ENCODE data around the gene KANTR. TPM values are rescaled to one million over a fixed set of nuclear protein-coding genes. Genes with fewer than 3 reads are reported as not detected.

Gene KANTR
- total RNA-seq, 1 experiment from 2014 or later: 25.3 TPM

GRCh38 chrX:53115550-53115874, 21.6 kb downstream of the KANTR start:
- no peak overlapping the region for H3K4me3 ChIP-seq
- CTCF ChIA-PET: no interaction called here
- BruUV-seq (replicated peaks): no TSS peak
- no peak overlapping the region for H3K27ac ChIP-seq
- no peak for TF ChIP-seq EZH2 (IDR thresholded peaks at IDR 0.05; ENCODE audit: low read depth)
- TF ChIP-seq, protein P1, sequence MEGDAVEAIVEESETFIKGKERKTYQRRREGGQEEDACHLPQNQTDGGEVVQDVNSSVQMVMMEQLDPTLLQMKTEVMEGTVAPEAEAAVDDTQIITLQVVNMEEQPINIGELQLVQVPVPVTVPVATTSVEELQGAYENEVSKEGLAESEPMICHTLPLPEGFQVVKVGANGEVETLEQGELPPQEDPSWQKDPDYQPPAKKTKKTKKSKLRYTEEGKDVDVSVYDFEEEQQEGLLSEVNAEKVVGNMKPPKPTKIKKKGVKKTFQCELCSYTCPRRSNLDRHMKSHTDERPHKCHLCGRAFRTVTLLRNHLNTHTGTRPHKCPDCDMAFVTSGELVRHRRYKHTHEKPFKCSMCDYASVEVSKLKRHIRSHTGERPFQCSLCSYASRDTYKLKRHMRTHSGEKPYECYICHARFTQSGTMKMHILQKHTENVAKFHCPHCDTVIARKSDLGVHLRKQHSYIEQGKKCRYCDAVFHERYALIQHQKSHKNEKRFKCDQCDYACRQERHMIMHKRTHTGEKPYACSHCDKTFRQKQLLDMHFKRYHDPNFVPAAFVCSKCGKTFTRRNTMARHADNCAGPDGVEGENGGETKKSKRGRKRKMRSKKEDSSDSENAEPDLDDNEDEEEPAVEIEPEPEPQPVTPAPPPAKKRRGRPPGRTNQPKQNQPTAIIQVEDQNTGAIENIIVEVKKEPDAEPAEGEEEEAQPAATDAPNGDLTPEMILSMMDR (conservative IDR thresholded peaks at IDR 0.05): no peak
- H3K36me3 ChIP-seq (ENCODE audit: low read depth): no peaks in the 10 kb centered on the region
- H2AFZ ChIP-seq: no peak overlapping the region
- intact Hi-C loops (cut with micrococcal nuclease; ENCODE audit: unreplicated experiment): no loop called here
- no peaks in the 10 kb centered on the region for H4K20me1 ChIP-seq (ENCODE audit: insufficient read depth)
- no peaks in the 10 kb centered on the region for H3K27me3 ChIP-seq (ENCODE audit: insufficient read depth, low read depth)
- no peaks in the 10 kb centered on the region for H3K9me3 ChIP-seq (ENCODE audit: insufficient read depth, low read depth)
- no peaks in the 10 kb centered on the region for H3K4me1 ChIP-seq (replicated peaks; ENCODE audit: insufficient read depth)
- no peak for DNase-seq
- H3K4me2 ChIP-seq: no peak overlapping the region
- POLR2A ChIA-PET (ENCODE audit: unreplicated experiment): no interaction called here
- H3K79me2 ChIP-seq (ENCODE audit: low read depth): no peaks in the 10 kb centered on the region
- H3F3A ChIP-seq (ENCODE audit: insufficient read depth, low read depth): no peaks in the 10 kb centered on the region
- no peaks in the 10 kb centered on the region for H3K9me2 ChIP-seq (ENCODE audit: insufficient read depth)

- Histone ChIP-seq H3K79me2 (ENCODE audit: low read depth) (no peaks in the 10 kb centered on the region), H3K4me1 (replicated peaks; ENCODE audit: insufficient read depth) (no peaks in the 10 kb centered on the region), H3K27me3 (ENCODE audit: insufficient read depth, low read depth) (no peaks in the 10 kb centered on the region), H3K36me3 (ENCODE audit: low read depth) (no peaks in the 10 kb centered on the region), H3F3A (ENCODE audit: insufficient read depth, low read depth) (no peaks in the 10 kb centered on the region), H2AFZ (no peak overlapping the region), H3K4me3 (no peak overlapping the region), H3K4me2 (no peak overlapping the region), H3K27ac (no peak overlapping the region), H4K20me1 (ENCODE audit: insufficient read depth) (no peaks in the 10 kb centered on the region), H3K9me3 (ENCODE audit: insufficient read depth, low read depth) (no peaks in the 10 kb centered on the region), H3K9me2 (ENCODE audit: insufficient read depth) (no peaks in the 10 kb centered on the region)
- POLR2A ChIA-PET (ENCODE audit: unreplicated experiment): no interaction called here
- DNase-seq: no peak
- CTCF ChIA-PET: no interaction called here
- intact Hi-C loops (cut with micrococcal nuclease; ENCODE audit: unreplicated experiment): no loop called here
- TF ChIP-seq, protein P1 (conservative IDR thresholded peaks at IDR 0.05): no peak
- TF ChIP-seq EZH2 (IDR thresholded peaks at IDR 0.05; ENCODE audit: low read depth): no peak
- no TSS peak for BruUV-seq (replicated peaks)
These were observed 22.2 kb downstream of the KANTR start for GRCh38 chrX:53116101-53116500.

DNA sequence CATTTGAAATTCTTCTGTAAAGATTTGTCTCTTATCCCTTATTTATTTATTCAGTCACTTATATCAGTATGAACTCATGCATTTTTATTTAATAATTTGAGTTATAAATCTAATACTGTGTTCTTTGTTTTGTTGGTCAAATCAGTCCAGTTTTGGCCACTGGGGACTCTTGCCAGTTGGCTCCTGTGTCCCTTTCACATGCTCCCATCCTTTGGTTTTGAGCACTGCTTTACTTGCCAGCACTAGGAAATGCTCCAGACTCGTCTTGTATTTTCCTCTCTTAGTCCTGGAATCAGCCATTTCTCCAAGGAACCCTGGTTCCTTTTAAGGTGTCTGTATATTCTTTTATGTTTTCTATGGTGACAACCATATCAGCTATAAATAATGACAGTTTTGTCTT, 28.1 kb downstream of the KANTR start:
- BruUV-seq (replicated peaks): no TSS peak
- no peak for TF ChIP-seq EZH2 (IDR thresholded peaks at IDR 0.05; ENCODE audit: low read depth)
- TF ChIP-seq, protein P1 (conservative IDR thresholded peaks at IDR 0.05): no peak
- Histone ChIP-seq H3K9me2 (ENCODE audit: insufficient read depth) (no peaks in the 10 kb centered on the region), H3K9me3 (ENCODE audit: insufficient read depth, low read depth) (no peaks in the 10 kb centered on the region), H3F3A (ENCODE audit: insufficient read depth, low read depth) (no peaks in the 10 kb centered on the region), H2AFZ (no peak overlapping the region), H3K4me3 (no peak overlapping the region), H3K4me2 (no peak overlapping the region), H3K27me3 (ENCODE audit: insufficient read depth, low read depth) (no peaks in the 10 kb centered on the region), H3K27ac (no peak overlapping the region), H4K20me1 (ENCODE audit: insufficient read depth) (no peaks in the 10 kb centered on the region), H3K36me3 (ENCODE audit: low read depth) (no peaks in the 10 kb centered on the region), H3K4me1 (replicated peaks; ENCODE audit: insufficient read depth) (no peaks in the 10 kb centered on the region), H3K79me2 (ENCODE audit: low read depth) (no peaks in the 10 kb centered on the region)
- intact Hi-C loops (cut with micrococcal nuclease; ENCODE audit: unreplicated experiment): no loop called here
- POLR2A ChIA-PET (ENCODE audit: unreplicated experiment): no interaction called here
- CTCF ChIA-PET: no interaction called here
- no peak for DNase-seq

All from PC-9 (cell line).